K562 (cell line): ENCODE measurements around the gene TRAPPC1. TPM values are rescaled to one million over a fixed set of nuclear protein-coding genes. Genes with fewer than 3 reads are reported as not detected.

Source experiments
- ATAC-seq: fragments of 200-7000 bp; cut with Tn5 transposase; 3 replicates; pipeline ENCODE4 v1.9.1; 2020; ENCODE audit warnings: moderate library complexity
- BruUV-seq: library from RNA; stranded (reverse); fragments of 400-500 nt; replicated peaks from 2 replicates; lab custom pipeline; 2021; lab: Mats Ljungman, UMichigan
- CTCF ChIA-PET: fragments of 300-600 bp; formaldehyde crosslinking; extraction: SDS; loops from one replicate; lab custom pipeline; 2021; ENCODE audit warnings: low intra/inter-chr PET ratio; lab: Yijun Ruan, JAX
- POLR2A ChIA-PET: fragments of 300-600, 350-650 bp; sonication (Branson Sonifier 250); formaldehyde crosslinking; extraction: SDS; loops from one replicate; lab custom pipeline; 2021; ENCODE audit warnings: antibody characterized with exemption, inconsistent platforms; lab: Yijun Ruan, JAX
- DNase-seq, 4 experiments: peaks; one replicate each; pipeline versions ENCODE4 v3.0.0 to v3.0.0-alpha.2; 2011 to 2018; ENCODE audit warnings: low spot score in 3 of 4, mixed read lengths in 3 of 4; ENCODE audit errors: extremely low read depth in 1 of 4
- FAIRE-seq: peaks from 2 replicates; lab custom pipeline; 2011; peaks lifted over from hg19 to GRCh38; lab: Jason Lieb, UNC
- H2AFZ ChIP-seq: 2 replicates; pipeline ENCODE4 v1.6.0; 2011; ENCODE audit warnings: low read depth, low read length, control low read depth, inconsistent platforms
- H3K27ac ChIP-seq: fragments of 200-600 bp; 3 replicates; pipeline ENCODE4 v1.8.0; 2011; ENCODE audit warnings: low read depth, mild to moderate bottlenecking, control low read depth, inconsistent platforms, low read length, moderate library complexity, mixed read lengths; ENCODE audit errors: extremely low read depth
- H3K27me3 ChIP-seq, 2 experiments: fragments of 300-600 bp in 1 of 2; 2 replicates in 1 of 2; 3 replicates in 1 of 2; pipeline versions ENCODE4 v1.6.0 to v1.8.0; 2011; ENCODE audit warnings: inconsistent platforms in 2 of 2, low read length in 2 of 2, mild to moderate bottlenecking in 1 of 2, mixed read lengths in 1 of 2, moderate library complexity in 1 of 2; ENCODE audit not compliant: control insufficient read depth in 2 of 2, insufficient read depth in 2 of 2
- H3K36me3 ChIP-seq: fragments of 300-600 bp; 3 replicates; pipeline ENCODE4 v1.8.0; 2011; ENCODE audit warnings: mild to moderate bottlenecking, low read length, inconsistent platforms; ENCODE audit not compliant: control insufficient read depth, insufficient read depth
- H3K4me1 ChIP-seq, 2 experiments: fragments of 200-600 bp in 1 of 2; replicated peaks in 1 of 2; 2 replicates in 1 of 2; 3 replicates in 1 of 2; pipeline versions ENCODE4 v1.5.1 to v1.8.0; 2011; ENCODE audit warnings: inconsistent platforms in 2 of 2, low read length in 2 of 2, mild to moderate bottlenecking in 1 of 2, mixed read lengths in 1 of 2, moderate library complexity in 1 of 2; ENCODE audit not compliant: control insufficient read depth in 2 of 2, insufficient read depth in 2 of 2
- H3K4me2 ChIP-seq: 2 replicates; pipeline ENCODE4 v1.6.1; 2011; ENCODE audit warnings: low read length, control low read depth, inconsistent platforms, mixed read lengths; ENCODE audit not compliant: insufficient read depth
- H3K4me3 ChIP-seq: fragments of 200-600 bp; sonication (generic), shearing (Covaris generic); 2 replicates; pipeline ENCODE4 v1.5.1; 2016; ENCODE audit warnings: control low read depth, inconsistent platforms
- H3K79me2 ChIP-seq: fragments of 200-600 bp; 3 replicates; pipeline ENCODE4 v1.8.0; 2011; ENCODE audit warnings: low read length, inconsistent platforms; ENCODE audit not compliant: control insufficient read depth, insufficient read depth
- H3K9ac ChIP-seq, 2 experiments: 2 replicates each; pipeline versions ENCODE4 v1.6.0 to v1.6.1; 2011; ENCODE audit warnings: low read depth in 2 of 2, low read length in 2 of 2, control low read depth in 1 of 2, inconsistent platforms in 1 of 2, mild to moderate bottlenecking in 1 of 2, mixed read lengths in 1 of 2; ENCODE audit not compliant: insufficient read depth in 1 of 2
- H3K9me1 ChIP-seq: one replicate; pipeline ENCODE4 v1.6.0; 2011; ENCODE audit warnings: inconsistent platforms, mild to moderate bottlenecking, low read length, moderate library complexity; ENCODE audit not compliant: control insufficient read depth, insufficient read depth
- H3K9me3 ChIP-seq: replicated peaks from 2 replicates; pipeline ENCODE4 v1.5.1; 2011; ENCODE audit warnings: low read depth, low read length, inconsistent platforms; ENCODE audit not compliant: control insufficient read depth, insufficient read depth
- H4K20me1 ChIP-seq: replicated peaks from 2 replicates; pipeline ENCODE4 v1.6.1; 2011; ENCODE audit warnings: low read length, inconsistent platforms, mixed read lengths; ENCODE audit not compliant: control insufficient read depth, insufficient read depth
- CBX5 ChIP-seq: IDR thresholded peaks from 2 replicates; pipeline ENCODE4 v1.6.1; 2014; ENCODE audit warnings: low read depth, borderline replicate concordance
- DDX20 ChIP-seq: fragments of 450-650 bp; IDR thresholded peaks from 2 replicates; pipeline ENCODE4 v1.6.1; 2016; ENCODE audit warnings: missing genetic modification characterization, low read depth, mild to moderate bottlenecking, missing compliant biosample characterization, moderate library complexity
- ETV6 ChIP-seq, 3 experiments: fragments of 150-350 bp in 1 of 3; sonication (generic) in 1 of 3; formaldehyde crosslinking in 1 of 3; IDR thresholded peaks; 2 replicates each; pipeline versions ENCODE4 v1.6.1 to v1.8.0; 2014 to 2022; ENCODE audit warnings: borderline replicate concordance in 2 of 3, low read depth in 2 of 3, antibody characterized with exemption in 1 of 3, low read length in 1 of 3, mild to moderate bottlenecking in 1 of 3, missing genetic modification reagents in 1 of 3
- GABPB2 ChIP-seq: fragments of 250-450 bp; sonication (Bioruptor Pico); conservative IDR thresholded peaks from 2 replicates; pipeline ENCODE4 v1.5.1; 2021; ENCODE audit warnings: mild to moderate bottlenecking
- TOE1 ChIP-seq, 2 experiments: fragments of 450-650 bp in 1 of 2; sonication (generic) in 1 of 2; formaldehyde crosslinking in 1 of 2; IDR thresholded peaks; 2 replicates each; pipeline versions ENCODE4 v1.7.1 to v1.8.0; 2016 to 2022; ENCODE audit warnings: borderline replicate concordance in 2 of 2, mild to moderate bottlenecking in 2 of 2, antibody characterized with exemption in 1 of 2, inconsistent platforms in 1 of 2, low read depth in 1 of 2, missing genetic modification reagents in 1 of 2, moderate library complexity in 1 of 2
- ZNF133 ChIP-seq: fragments of 250-450 bp; sonication (Bioruptor Pico); IDR thresholded peaks from 2 replicates; pipeline ENCODE4 v1.4.0; 2020; ENCODE audit warnings: mild to moderate bottlenecking
- in situ Hi-C: fragments of 300-500 bp; cut with MboI; formaldehyde crosslinking; loops from 4 replicates; pipeline ENCODE4 v1.15.0; 2018; ENCODE audit warnings: inconsistent platforms, mixed read lengths
- intact Hi-C: fragments of 100-400 bp; cut with micrococcal nuclease; formaldehyde crosslinking; loops from 2 replicates; pipeline ENCODE4 v1.14.2; 2022
- polyA plus RNA-seq, 8 experiments: library from polyadenylated mRNA; depleted of rRNA in 4 of 8; stranded (reverse) in 5 of 8; unstranded in 3 of 8; fragments of >200 nt; fragmentation: Nextera tagmentation in 2 of 8; fragmentation: Illumina TruSeq in 1 of 8; extraction: Ambion mirVana in 2 of 8; extraction: Trizol in 1 of 8; gene quantifications; 2 replicates each; pipeline versions ENCODE4 v1.2.1 to v1.2.3, GENCODE V29; 2011 to 2014; ENCODE audit warnings: inconsistent platforms in 1 of 8, missing spikeins in 1 of 8
- total RNA-seq, 7 experiments: library from RNA; depleted of rRNA in 6 of 7; stranded (reverse); fragments of >200 nt in 6 of 7; fragmentation: Illumina TruSeq in 2 of 7; extraction: Trizol in 2 of 7; gene quantifications; 2 replicates each; pipeline versions ENCODE4 v1.2.1 to v1.2.3, GENCODE V29; 2011 to 2021; ENCODE audit warnings: low replicate concordance in 1 of 7
- TF ChIP-seq, protein P1 (sequence below): sonication (generic); formaldehyde crosslinking; IDR thresholded peaks from 2 replicates; pipeline ENCODE4 v1.9.0; 2022; ENCODE audit warnings: mild to moderate bottlenecking, missing genetic modification reagents
- TF ChIP-seq, protein P2 (sequence below): sonication (generic); formaldehyde crosslinking; IDR thresholded peaks from 2 replicates; pipeline ENCODE4 v1.8.0; 2022; ENCODE audit warnings: missing genetic modification reagents, mild to moderate bottlenecking, borderline replicate concordance

Gene TRAPPC1
- total and polyA plus RNA-seq, 9 of the 15 experiments (the other 6 are each of a cell fraction or from before 2014, with no cell fraction given), result 11.7 to 82.8 (median 36.2) TPM

DNA sequence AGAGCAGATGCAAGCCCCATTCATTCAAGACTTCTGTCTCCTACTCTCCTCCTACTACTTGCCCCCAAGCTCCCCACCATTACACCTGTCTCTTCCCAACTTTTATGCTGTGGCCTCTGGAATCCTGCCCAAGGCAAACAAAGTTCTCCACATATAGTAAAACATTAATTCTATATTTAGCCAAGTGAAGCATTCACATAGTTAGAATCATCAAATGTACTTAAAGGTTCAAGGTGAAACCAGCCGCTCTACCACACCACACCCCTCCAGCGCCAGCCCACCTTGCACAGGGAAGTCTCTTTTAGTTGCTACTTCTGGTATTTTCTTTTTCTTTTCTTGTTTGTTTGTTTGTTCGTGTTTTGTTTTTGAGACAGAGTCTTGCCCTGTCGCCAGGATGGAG is 45.3 kb upstream of the TRAPPC1 start (continued):
- TF ChIP-seq ZNF133 (CRISPR knock-in tag) (no peak), DDX20 (no peak), TOE1 (IDR thresholded peaks at IDR 0.05; ENCODE audit: borderline replicate concordance) (no peak), TOE1 (CRISPR knock-in tag; IDR thresholded peaks at IDR 0.05; ENCODE audit: borderline replicate concordance, low read depth) (no peak), GABPB2 (CRISPR knock-in tag) (no peak)
- TF ChIP-seq, protein P1, sequence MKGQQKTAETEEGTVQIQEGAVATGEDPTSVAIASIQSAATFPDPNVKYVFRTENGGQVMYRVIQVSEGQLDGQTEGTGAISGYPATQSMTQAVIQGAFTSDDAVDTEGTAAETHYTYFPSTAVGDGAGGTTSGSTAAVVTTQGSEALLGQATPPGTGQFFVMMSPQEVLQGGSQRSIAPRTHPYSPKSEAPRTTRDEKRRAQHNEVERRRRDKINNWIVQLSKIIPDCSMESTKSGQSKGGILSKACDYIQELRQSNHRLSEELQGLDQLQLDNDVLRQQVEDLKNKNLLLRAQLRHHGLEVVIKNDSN, result no peak
- TF ChIP-seq, protein P2, sequence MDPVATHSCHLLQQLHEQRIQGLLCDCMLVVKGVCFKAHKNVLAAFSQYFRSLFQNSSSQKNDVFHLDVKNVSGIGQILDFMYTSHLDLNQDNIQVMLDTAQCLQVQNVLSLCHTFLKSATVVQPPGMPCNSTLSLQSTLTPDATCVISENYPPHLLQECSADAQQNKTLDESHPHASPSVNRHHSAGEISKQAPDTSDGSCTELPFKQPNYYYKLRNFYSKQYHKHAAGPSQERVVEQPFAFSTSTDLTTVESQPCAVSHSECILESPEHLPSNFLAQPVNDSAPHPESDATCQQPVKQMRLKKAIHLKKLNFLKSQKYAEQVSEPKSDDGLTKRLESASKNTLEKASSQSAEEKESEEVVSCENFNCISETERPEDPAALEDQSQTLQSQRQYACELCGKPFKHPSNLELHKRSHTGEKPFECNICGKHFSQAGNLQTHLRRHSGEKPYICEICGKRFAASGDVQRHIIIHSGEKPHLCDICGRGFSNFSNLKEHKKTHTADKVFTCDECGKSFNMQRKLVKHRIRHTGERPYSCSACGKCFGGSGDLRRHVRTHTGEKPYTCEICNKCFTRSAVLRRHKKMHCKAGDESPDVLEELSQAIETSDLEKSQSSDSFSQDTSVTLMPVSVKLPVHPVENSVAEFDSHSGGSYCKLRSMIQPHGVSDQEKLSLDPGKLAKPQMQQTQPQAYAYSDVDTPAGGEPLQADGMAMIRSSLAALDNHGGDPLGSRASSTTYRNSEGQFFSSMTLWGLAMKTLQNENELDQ (CRISPR knock-in tag), result no peak

DNA sequence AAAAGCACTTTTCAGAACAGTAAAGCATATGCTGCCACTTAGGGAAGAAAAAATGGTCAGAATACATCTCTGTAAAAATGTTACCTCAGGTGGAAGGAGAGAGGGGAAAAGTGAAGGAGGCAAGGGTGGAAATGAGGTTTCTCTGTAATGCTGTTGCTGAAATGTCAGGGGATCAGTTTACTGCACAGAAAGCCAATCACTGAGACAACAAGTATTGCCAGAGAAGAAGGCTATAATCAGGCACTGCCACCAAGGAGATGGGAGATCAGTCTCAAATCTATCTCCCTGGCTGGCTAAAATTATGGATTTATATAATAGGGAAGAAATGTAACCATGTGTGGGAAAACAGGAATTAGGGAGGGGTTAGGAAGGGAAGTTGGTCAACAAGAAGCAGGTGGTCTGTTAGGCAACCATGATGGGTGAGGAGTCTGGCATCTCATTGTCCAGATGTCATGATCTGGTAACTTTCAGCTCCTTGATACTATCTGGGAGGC is 42.9 kb upstream of the TRAPPC1 start:
- CTCF ChIA-PET, result no interaction called here
- no peaks in the 10 kb centered on the region; the same call in 1 of the 2 replicates for H3K9me3 ChIP-seq
- no peaks in the 10 kb centered on the region for H3K9me1 ChIP-seq

More for the DNA sequence above, 42.9 kb upstream of the TRAPPC1 start:
- Histone ChIP-seq H3K9ac (no peak overlapping the region), H3K79me2 (no peaks in the 10 kb centered on the region), H3K27ac (no peak overlapping the region), H3K4me2 (no peak overlapping the region), H3K4me3 (no peak overlapping the region), H3K4me1 (no peaks in the 10 kb centered on the region), H3K27me3 (peaks cover 5 to 6% of the 10 kb centered on the region in 2 experiments; a peak in 3 of 5 replicates), H2AFZ (no peak overlapping the region), H3K36me3 (no peaks in the 10 kb centered on the region), H4K20me1 (no peaks in the 10 kb centered on the region)
- ATAC-seq (no peak), FAIRE-seq (no peak), DNase-seq (no peak)
- POLR2A ChIA-PET, result no interaction called here
- in situ Hi-C loops, result no loop called here
- no TSS peak for BruUV-seq
- intact Hi-C loops, result no loop called here
- TF ChIP-seq ETV6 (IDR thresholded peaks at IDR 0.05; ENCODE audit: borderline replicate concordance in 1 of 2, low read depth in 2 of 2, low read length in 1 of 2), result no peak
- no peak for TF ChIP-seq ETV6 (CRISPR knock-in tag; IDR thresholded peaks at IDR 0.05; ENCODE audit: borderline replicate concordance)
- TF ChIP-seq CBX5, result peak; percentile 57; the same call in 1 of the 2 replicates
